Stimulated activated CD4-positive, alpha-beta T cell treated with anti-CD3 and anti-CD28 coated beads, Interleukin-2, amount 100 ng/mL, for 4 hours (primary cell): ENCODE data around the gene SNAPC2.
"Not testable (repeated sequence)": the region's sequence is repeated elsewhere in the genome, so short reads cannot be mapped to it uniquely, and the experiment has no call there.

Source experiments
- DNase-seq: peaks from one replicate; pipeline ENCODE4 v3.0.0-alpha.2; 2020; ENCODE audit warnings: low read depth

SNAPC2 gene

GRCh38 chr19:7888145-7888825 lies 31.9 kb upstream of the SNAPC2 start, which contains the start of gene LRRC8E:
TSS of gene LRRC8E (plus strand) at chr19:7888510. CDS start at chr19:7895604, 7,094 bp downstream.
- DNase-seq, result no peak

- no peak for DNase-seq
These were observed 31.3 kb upstream of the SNAPC2 start for GRCh38 chr19:7888826-7889217.

GRCh38 chr19:7893362-7894101 lies 26.6 kb upstream of the SNAPC2 start:
- DNase-seq, result not testable (repeated sequence)

GRCh38 chr19:7894612-7895309 lies 25.4 kb upstream of the SNAPC2 start:
- no peak for DNase-seq

- no peak for DNase-seq
These were observed 24.6 kb upstream of the SNAPC2 start for GRCh38 chr19:7895565-7895964.

- DNase-seq, result no peak
These were observed 22.8 kb upstream of the SNAPC2 start for GRCh38 chr19:7897292-7897691.

- no peak for DNase-seq
These were observed 21.2 kb upstream of the SNAPC2 start for GRCh38 chr19:7898967-7899366.

- no peak for DNase-seq
These were observed 20.3 kb upstream of the SNAPC2 start for GRCh38 chr19:7899751-7900378.

- DNase-seq, result no peak
These were observed 19.7 kb upstream of the SNAPC2 start for GRCh38 chr19:7900401-7900870.

GRCh38 chr19:7900931-7901330 lies 19.2 kb upstream of the SNAPC2 start:
- DNase-seq, result no peak

GRCh38 chr19:7901337-7901736 lies 18.8 kb upstream of the SNAPC2 start:
- no peak for DNase-seq

GRCh38 chr19:7902796-7903243 lies 17.3 kb upstream of the SNAPC2 start:
- DNase-seq, result no peak

- peak; percentile 100 for DNase-seq
These were observed 16.7 kb upstream of the SNAPC2 start, which contains the start of gene MAP2K7 for GRCh38 chr19:7903244-7904073. TSS of gene MAP2K7 (plus strand) at chr19:7903877. CDS start at chr19:7903945, 68 bp downstream.

- DNase-seq, result no peak
These were observed 15.8 kb upstream of the SNAPC2 start for GRCh38 chr19:7904074-7905020.

GRCh38 chr19:7905268-7905667 lies 14.9 kb upstream of the SNAPC2 start:
- DNase-seq, result no peak

GRCh38 chr19:7905859-7906258 lies 14.3 kb upstream of the SNAPC2 start:
- no peak for DNase-seq

GRCh38 chr19:7907122-7907521 lies 13.0 kb upstream of the SNAPC2 start:
- no peak for DNase-seq

- DNase-seq, result no peak
These were observed 12.6 kb upstream of the SNAPC2 start for GRCh38 chr19:7907544-7907943.

GRCh38 chr19:7908078-7908699 lies 11.9 kb upstream of the SNAPC2 start:
- DNase-seq, result no peak
